NCI-H2196 treated with DMSO at 0.1 percent for 48 hours (cell line): ENCODE measurements around the gene MAMLD1.

ENCODE experiments used
- DNase-seq: peaks from one replicate; lab custom pipeline; 2025; ENCODE audit not compliant: unreplicated experiment; lab: John Stamatoyannopoulos, UW

MAMLD1 gene

GRCh38 chrX:150558424-150558823, 195.3 kb downstream of the MAMLD1 start:
- no peak for DNase-seq
